HUES64 (cell line): ENCODE measurements around the gene TEX14.

Experiments used
- H3K27ac ChIP-seq: 2 replicates; pipeline ENCODE4 v1.7.0; 2013; ENCODE audit warnings: low read depth, low read length, inconsistent platforms
- H3K27me3 ChIP-seq: 2 replicates; pipeline ENCODE4 v1.6.1; 2013; ENCODE audit warnings: mild to moderate bottlenecking, low read length; ENCODE audit not compliant: insufficient read depth
- H3K36me3 ChIP-seq: 2 replicates; pipeline ENCODE4 v1.6.1; 2013; ENCODE audit warnings: mild to moderate bottlenecking, low read length; ENCODE audit not compliant: insufficient read depth
- H3K4me1 ChIP-seq: 2 replicates; pipeline ENCODE4 v1.6.1; 2013; ENCODE audit warnings: mild to moderate bottlenecking, low read length, moderate library complexity; ENCODE audit not compliant: insufficient read depth
- H3K4me3 ChIP-seq: 2 replicates; pipeline ENCODE4 v1.5.1; 2013; ENCODE audit warnings: mild to moderate bottlenecking, low read length, moderate library complexity
- H3K9ac ChIP-seq: 2 replicates; pipeline ENCODE4 v1.6.1; 2013; ENCODE audit warnings: mild to moderate bottlenecking, low read depth, low read length
- H3K9me3 ChIP-seq: 2 replicates; pipeline ENCODE4 v1.6.1; 2013; ENCODE audit warnings: low read depth, low read length; ENCODE audit not compliant: insufficient read depth
- WGBS: fragments of 150-250, 120-280 bp; methylation state at CpG from one replicate; pipeline ENCODE4 v1.1.7; 2013; ENCODE audit warnings: missing lambda C conversion rate; 5-methylcytosine and 5-hydroxymethylcytosine counted together

TEX14 gene

DNA sequence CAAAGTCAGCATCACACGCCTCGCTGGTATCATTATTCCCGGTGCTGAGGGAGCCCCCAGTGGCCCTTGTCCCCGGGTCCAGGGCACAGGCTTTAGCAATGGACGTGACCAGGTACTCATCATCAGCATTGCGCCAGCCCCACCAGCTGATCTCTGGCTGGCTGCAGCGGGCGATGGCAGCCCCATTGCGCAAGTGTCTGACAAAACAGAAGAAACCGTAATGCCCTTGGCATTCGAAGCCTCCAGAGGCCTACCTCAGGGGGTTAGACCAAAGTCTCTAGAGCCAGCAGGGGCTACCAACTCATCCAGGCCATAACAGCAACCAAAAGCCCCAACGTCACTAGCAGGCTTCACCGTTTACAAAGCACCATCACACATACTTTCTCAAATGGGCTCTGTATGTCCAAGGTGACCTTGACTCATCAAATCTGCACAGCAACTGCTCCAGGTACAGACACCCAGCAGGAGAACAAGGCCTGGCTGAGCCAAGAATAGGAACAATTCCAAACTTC is 184.7 kb downstream of the TEX14 start:
- H3K27ac ChIP-seq = no peak overlapping the region
- H3K4me1 ChIP-seq = no peaks in the 10 kb centered on the region
- WGBS = 95% methylated on average over 13 of the region's 13 CpGs

More for the DNA sequence above, 184.7 kb downstream of the TEX14 start:
- H3K4me3 ChIP-seq = no peak overlapping the region
- H3K27me3 ChIP-seq = no peaks in the 10 kb centered on the region
- H3K9ac ChIP-seq = no peak overlapping the region
- peaks cover 100% of the 10 kb centered on the region for H3K36me3 ChIP-seq
- no peaks in the 10 kb centered on the region for H3K9me3 ChIP-seq
